Neural cell (in vitro differentiated cells): ENCODE measurements around the gene SEZ6L2. TPM values are rescaled to one million over a fixed set of nuclear protein-coding genes. Genes with fewer than 3 reads are reported as not detected.
"Not testable (repeated sequence)": the region's sequence is repeated elsewhere in the genome, so short reads cannot be mapped to it uniquely, and the experiment has no call there.

Experiments
- H2AFZ ChIP-seq: fragments of 200-600, 300-800 bp; sonication (generic), shearing (Covaris generic); 2 replicates; pipeline ENCODE4 v1.6.0; 2014; ENCODE audit warnings: low read depth, mild to moderate bottlenecking, antibody characterized with exemption, low read length, moderate library complexity
- H3F3A ChIP-seq: fragments of 200-600 bp; shearing (Covaris generic); 2 replicates; pipeline ENCODE4 v1.6.1; 2016; ENCODE audit warnings: mild to moderate bottlenecking, moderate library complexity, mixed read lengths, antibody characterized with exemption, low read length; ENCODE audit not compliant: insufficient read depth, poor library complexity, severe bottlenecking
- H3K27ac ChIP-seq: fragments of 200-600, 300-800 bp; sonication (generic), shearing (Covaris generic); 2 replicates; pipeline ENCODE4 v1.5.1; 2014; ENCODE audit warnings: mild to moderate bottlenecking, low read length, moderate library complexity
- H3K27me3 ChIP-seq: fragments of 300-800, 200-600 bp; sonication (generic), shearing (Covaris generic); 2 replicates; pipeline ENCODE4 v1.6.0; 2014; ENCODE audit warnings: mild to moderate bottlenecking, low read depth, low read length, moderate library complexity; ENCODE audit not compliant: insufficient read depth
- H3K36me3 ChIP-seq: fragments of 300-800, 200-600 bp; sonication (generic), shearing (Covaris generic); 2 replicates; pipeline ENCODE4 v1.5.1; 2014; ENCODE audit warnings: mild to moderate bottlenecking, antibody characterized with exemption, low read length, moderate library complexity; ENCODE audit not compliant: insufficient read depth
- H3K4me2 ChIP-seq: fragments of 300-800, 200-600 bp; sonication (generic), shearing (Covaris generic); 2 replicates; pipeline ENCODE4 v1.6.0; 2014; ENCODE audit warnings: mild to moderate bottlenecking, low read length
- H3K4me3 ChIP-seq: fragments of 300-800, 200-600 bp; sonication (generic), shearing (Covaris generic); 2 replicates; pipeline ENCODE4 v1.5.1; 2014; ENCODE audit warnings: mild to moderate bottlenecking, low read length, moderate library complexity
- H3K79me2 ChIP-seq: fragments of 200-600 bp; shearing (Covaris generic); replicated peaks from 2 replicates; pipeline ENCODE4 v1.6.0; 2014; ENCODE audit warnings: mild to moderate bottlenecking, low read length, moderate library complexity; ENCODE audit not compliant: insufficient read depth
- H3K9ac ChIP-seq: fragments of 300-800, 200-600 bp; sonication (generic), shearing (Covaris generic); 2 replicates; pipeline ENCODE4 v1.6.1; 2016; ENCODE audit warnings: mild to moderate bottlenecking, low read length, mixed read lengths
- H3K9me2 ChIP-seq: fragments of 200-600 bp; shearing (Covaris generic); 2 replicates; pipeline ENCODE4 v1.6.1; 2016; ENCODE audit warnings: mild to moderate bottlenecking, low read length, mixed read lengths; ENCODE audit not compliant: insufficient read depth
- H3K9me3 ChIP-seq: fragments of 200-600, 300-800 bp; sonication (generic), shearing (Covaris generic); 2 replicates; pipeline ENCODE4 v1.6.1; 2016; ENCODE audit warnings: mild to moderate bottlenecking, mixed run types, low read length, moderate library complexity, mixed read lengths
- H4K20me1 ChIP-seq: fragments of 200-600 bp; shearing (Covaris generic); 2 replicates; pipeline ENCODE4 v1.6.1; 2016; ENCODE audit warnings: mild to moderate bottlenecking, mixed run types; ENCODE audit not compliant: insufficient read depth
- CTCF ChIP-seq: fragments of 450-650 bp; IDR thresholded peaks from 2 replicates; pipeline ENCODE4 v1.5.1; 2014; ENCODE audit warnings: antibody characterized with exemption, mild to moderate bottlenecking, moderate library complexity; ENCODE audit not compliant: poor library complexity, severe bottlenecking
- EP300 ChIP-seq: fragments of 450-650 bp; conservative IDR thresholded peaks from 2 replicates; pipeline ENCODE4 v1.6.1; 2014; ENCODE audit warnings: antibody characterized with exemption, mild to moderate bottlenecking, moderate library complexity; ENCODE audit not compliant: poor library complexity, severe bottlenecking
- EZH2 ChIP-seq: fragments of 200-600, 300-800 bp; shearing (Covaris generic), sonication (generic); IDR thresholded peaks from 2 replicates; pipeline ENCODE4 v1.6.1; 2014; ENCODE audit warnings: antibody characterized with exemption, low read length, borderline replicate concordance, mild to moderate bottlenecking; ENCODE audit not compliant: insufficient read depth, poor library complexity, severe bottlenecking
- MXI1 ChIP-seq: fragments of 450-650 bp; conservative IDR thresholded peaks from 2 replicates; pipeline ENCODE4 v1.6.1; 2014; ENCODE audit warnings: antibody characterized with exemption, mild to moderate bottlenecking; ENCODE audit not compliant: poor library complexity, severe bottlenecking
- POLR2AphosphoS5 ChIP-seq: IDR thresholded peaks from 2 replicates; pipeline ENCODE4 v1.6.1; 2012
- RAD21 ChIP-seq: fragments of 450-650 bp; conservative IDR thresholded peaks from 2 replicates; pipeline ENCODE4 v1.6.1; 2014; ENCODE audit warnings: antibody characterized with exemption, mild to moderate bottlenecking, moderate library complexity
- REST ChIP-seq: IDR thresholded peaks from 2 replicates; pipeline ENCODE4 v1.6.1; 2012; ENCODE audit warnings: borderline replicate concordance
- SMC3 ChIP-seq: fragments of 450-650 bp; conservative IDR thresholded peaks from 2 replicates; pipeline ENCODE4 v1.6.1; 2014; ENCODE audit warnings: antibody characterized with exemption, mild to moderate bottlenecking, moderate library complexity; ENCODE audit not compliant: poor library complexity
- TAF1 ChIP-seq: IDR thresholded peaks from 2 replicates; pipeline ENCODE4 v1.6.1; 2012; ENCODE audit warnings: low read depth
- polyA plus RNA-seq: library from polyadenylated mRNA; depleted of rRNA; stranded (reverse); fragments of >200 nt; gene quantifications from 2 replicates; pipeline ENCODE4 v1.2.3, GENCODE V29; 2014

Gene SEZ6L2
- polyA plus RNA-seq, 1 donor from 2014 or later: 48.8 TPM

- Histone ChIP-seq H3K9ac (no peak overlapping the region), H3K4me2 (no peak overlapping the region), H3K27me3 (no peaks in the 10 kb centered on the region), H3K4me3 (no peak overlapping the region), H3K27ac (no peak overlapping the region), H3F3A (no peaks in the 10 kb centered on the region), H3K79me2 (peaks cover 3% of the 10 kb centered on the region), H2AFZ (no peak overlapping the region), H4K20me1 (no peaks in the 10 kb centered on the region), H3K9me3 (no peaks in the 10 kb centered on the region), H3K36me3 (no peaks in the 10 kb centered on the region), H3K9me2 (no peaks in the 10 kb centered on the region)
- no peak for TF ChIP-seq SMC3
These were observed 6.9 kb downstream of the SEZ6L2 start for GRCh38 chr16:29892458-29892813.

GRCh38 chr16:29891525-29892457 is 7.6 kb downstream of the SEZ6L2 start:
- H3F3A ChIP-seq: no peaks in the 10 kb centered on the region
- no peaks in the 10 kb centered on the region for H3K9me2 ChIP-seq
- no peak overlapping the region for H3K4me3 ChIP-seq
- H3K9me3 ChIP-seq: no peaks in the 10 kb centered on the region
- no peaks in the 10 kb centered on the region for H4K20me1 ChIP-seq
- H3K27ac ChIP-seq: no peak overlapping the region
- H3K9ac ChIP-seq: no peak overlapping the region
- H3K36me3 ChIP-seq: no peaks in the 10 kb centered on the region
- no peak overlapping the region for H2AFZ ChIP-seq
- no peaks in the 10 kb centered on the region for H3K27me3 ChIP-seq
- TF ChIP-seq TAF1 (no peak), EZH2 (no peak), SMC3 (no peak), POLR2AphosphoS5 (no peak), CTCF (no peak), RAD21 (no peak), REST (no peak), MXI1 (no peak), EP300 (no peak)
- H3K4me2 ChIP-seq: no peak overlapping the region
- H3K79me2 ChIP-seq: no peaks in the 10 kb centered on the region

GRCh38 chr16:29889372-29889771 is 10.0 kb downstream of the SEZ6L2 start:
- H3K9me3 ChIP-seq, H3K27ac ChIP-seq, H3F3A ChIP-seq, H3K9me2 ChIP-seq, H3K9ac ChIP-seq, H3K36me3 ChIP-seq, H4K20me1 ChIP-seq, H3K79me2 ChIP-seq, H3K27me3 ChIP-seq, H3K4me2 ChIP-seq, H3K4me3 ChIP-seq, H2AFZ ChIP-seq: not testable (repeated sequence)
